Measurements from ENCODE around the gene STING1. TPM values are rescaled to one million over a fixed set of nuclear protein-coding genes. Genes with fewer than 3 reads are reported as not detected.
A peak's percentile ranks its signal among the peaks of the same experiment; 100 is the strongest.
"Not testable (repeated sequence)": the region's sequence is repeated elsewhere in the genome, so short reads cannot be mapped to it uniquely, and the experiment has no call there.

STING1 gene
- 10 to 100 TPM; 14.2 to 18.6 TPM for total RNA-seq
- 22.4 TPM for polyA plus RNA-seq (ENCODE audit: insufficient read depth, low read depth, low replicate concordance)
- long read RNA-seq, donor 1, transcript TMEM173-201 (8 exons, 1,771 nt) = major isoform, 5 of 5 reads
- long read RNA-seq, donor 1, partial matches to known transcripts = 0 of 5 reads
- long read RNA-seq, donor 1, other reads (novel, unspliced or antisense) = 0 of 5 reads
- long read RNA-seq, donor 2, partial matches to known transcripts = 0 of 1 reads
- long read RNA-seq, donor 2, other reads (novel, unspliced or antisense) = 0 of 1 reads

DNA sequence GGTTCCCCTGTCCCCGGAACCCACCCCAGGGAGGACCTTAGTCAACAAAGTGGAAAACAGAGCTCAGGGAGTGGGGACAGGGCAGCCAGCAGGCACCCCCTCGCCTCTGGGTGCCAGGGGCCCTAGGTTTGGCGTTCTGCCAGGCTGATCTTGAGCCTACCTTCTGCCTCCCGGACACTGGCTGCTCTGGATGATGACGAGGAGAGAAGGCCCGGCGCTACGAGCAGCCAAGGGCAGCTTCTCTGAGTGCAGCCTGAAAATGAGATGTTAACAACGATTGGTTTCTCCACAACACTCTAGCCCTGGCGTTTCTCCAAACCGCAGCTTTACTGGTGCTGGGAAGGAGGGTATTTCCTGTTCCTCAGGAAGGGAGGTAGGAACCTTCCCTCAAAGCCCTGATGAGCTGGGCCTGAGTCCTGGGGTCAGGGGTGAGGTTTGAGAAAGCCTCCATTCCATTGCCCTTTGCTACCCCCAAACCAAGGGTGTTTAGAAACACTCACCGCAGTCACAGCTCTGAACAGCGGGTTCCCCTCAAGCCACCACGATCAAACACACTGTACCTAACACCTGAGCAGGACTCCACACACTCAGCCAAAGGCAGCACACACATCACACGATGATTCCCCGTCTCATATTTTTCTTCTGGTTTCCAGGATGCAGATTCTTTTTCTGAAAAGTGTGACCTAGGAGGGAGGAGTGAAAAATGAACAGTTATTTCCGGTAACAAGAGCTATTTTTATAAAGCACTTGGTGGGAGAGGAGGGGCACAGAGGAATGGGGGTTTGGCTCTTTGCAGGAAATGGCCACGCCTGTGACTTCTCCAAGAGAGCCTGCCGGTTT lies at the start of gene STING1:
Gene STING1 (minus strand): TSS at position 709 of the 840 bp plus-strand sequence. CDS start 1,054 bp downstream, outside the sequence.
- Histone ChIP-seq H3K27me3 (no peaks in the 10 kb centered on the region), H3K9me3 (no peaks in the 10 kb centered on the region), H3K4me1 (peaks cover 13% of the 10 kb centered on the region), H3K27ac (peak within 1 kb of the TSS; percentile 85 to 93), H3K36me3 (ENCODE audit: low read depth, missing control alignments) (no peaks in the 10 kb centered on the region), H3K4me3 (peak within 1 kb of the TSS; percentile 42 to 57)
- WGBS, 2 donors = 29 to 36% methylated on average over 11 to 19 of the region's 19 CpGs
- peak; percentile 70 for DNase-seq
- TF ChIP-seq, protein P1, sequence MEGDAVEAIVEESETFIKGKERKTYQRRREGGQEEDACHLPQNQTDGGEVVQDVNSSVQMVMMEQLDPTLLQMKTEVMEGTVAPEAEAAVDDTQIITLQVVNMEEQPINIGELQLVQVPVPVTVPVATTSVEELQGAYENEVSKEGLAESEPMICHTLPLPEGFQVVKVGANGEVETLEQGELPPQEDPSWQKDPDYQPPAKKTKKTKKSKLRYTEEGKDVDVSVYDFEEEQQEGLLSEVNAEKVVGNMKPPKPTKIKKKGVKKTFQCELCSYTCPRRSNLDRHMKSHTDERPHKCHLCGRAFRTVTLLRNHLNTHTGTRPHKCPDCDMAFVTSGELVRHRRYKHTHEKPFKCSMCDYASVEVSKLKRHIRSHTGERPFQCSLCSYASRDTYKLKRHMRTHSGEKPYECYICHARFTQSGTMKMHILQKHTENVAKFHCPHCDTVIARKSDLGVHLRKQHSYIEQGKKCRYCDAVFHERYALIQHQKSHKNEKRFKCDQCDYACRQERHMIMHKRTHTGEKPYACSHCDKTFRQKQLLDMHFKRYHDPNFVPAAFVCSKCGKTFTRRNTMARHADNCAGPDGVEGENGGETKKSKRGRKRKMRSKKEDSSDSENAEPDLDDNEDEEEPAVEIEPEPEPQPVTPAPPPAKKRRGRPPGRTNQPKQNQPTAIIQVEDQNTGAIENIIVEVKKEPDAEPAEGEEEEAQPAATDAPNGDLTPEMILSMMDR (IDR thresholded peaks at IDR 0.05) = no peak
- TF ChIP-seq POLR2A (IDR thresholded peaks at IDR 0.05) = no peak
- intact Hi-C loops (cut with DNase I; ENCODE audit: low total_unique reads) = no loop called here

DNA sequence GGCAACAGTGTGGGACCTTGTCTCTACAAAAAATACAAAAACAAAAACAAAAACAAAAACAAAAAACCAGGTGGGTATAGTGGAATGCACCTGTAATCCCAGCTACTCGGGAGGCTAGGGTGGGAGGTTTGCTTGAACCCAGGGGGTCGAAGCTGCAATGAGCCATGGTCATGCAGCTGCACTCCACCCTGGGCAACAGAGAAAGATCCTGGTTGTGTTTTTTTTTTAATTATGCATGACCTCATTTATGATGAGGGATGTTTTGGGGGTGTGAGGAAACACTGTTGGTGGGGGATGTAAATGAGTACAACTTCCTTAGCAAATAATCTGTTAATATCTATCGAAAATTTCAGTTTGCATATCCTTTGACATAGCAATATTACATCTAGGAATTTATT lies 49.2 kb upstream of the STING1 start:
- WGBS, 2 donors = 91 to 94% methylated on average over 3 of the region's 3 CpGs
- DNase-seq = no peak
- no peak for TF ChIP-seq POLR2A (IDR thresholded peaks at IDR 0.05)
- TF ChIP-seq, protein P1 (IDR thresholded peaks at IDR 0.05) = no peak

DNA sequence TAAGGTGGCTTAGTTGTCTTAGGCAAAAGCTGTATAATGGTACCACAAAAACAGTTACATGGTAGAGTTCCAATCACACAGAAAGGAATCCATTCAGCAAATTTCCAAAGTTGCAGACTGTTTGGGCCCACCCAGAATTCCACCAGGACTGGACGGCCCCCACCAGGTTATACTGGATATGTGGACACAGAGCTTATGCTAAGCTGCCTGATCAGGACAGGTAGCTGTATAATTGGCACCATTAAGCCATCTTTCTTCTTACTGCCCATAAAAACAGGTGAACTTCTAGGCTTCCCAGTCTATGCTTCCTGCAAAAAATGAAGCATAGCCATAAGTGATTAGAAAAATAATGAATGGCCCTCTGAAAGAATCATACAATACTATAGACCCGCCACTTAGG lies 47.5 kb upstream of the STING1 start:
- H3K36me3 ChIP-seq (ENCODE audit: low read depth, missing control alignments); H3K4me3 ChIP-seq; intact Hi-C loops (cut with DNase I; ENCODE audit: low total_unique reads); H3K27ac ChIP-seq; H3K4me1 ChIP-seq; H3K27me3 ChIP-seq; DNase-seq; H3K9me3 ChIP-seq: not testable (repeated sequence)
- WGBS, 2 donors = 88 to 95% methylated on average over 2 of the region's 2 CpGs

More for the DNA sequence above, 49.2 kb upstream of the STING1 start:
- Histone ChIP-seq H3K36me3 (ENCODE audit: low read depth, missing control alignments) (no peaks in the 10 kb centered on the region), H3K9me3 (no peaks in the 10 kb centered on the region), H3K27ac (no peak overlapping the region), H3K27me3 (no peaks in the 10 kb centered on the region), H3K4me3 (no peak overlapping the region), H3K4me1 (no peaks in the 10 kb centered on the region)
- intact Hi-C loops (cut with DNase I; ENCODE audit: low total_unique reads) = no loop called here

DNA sequence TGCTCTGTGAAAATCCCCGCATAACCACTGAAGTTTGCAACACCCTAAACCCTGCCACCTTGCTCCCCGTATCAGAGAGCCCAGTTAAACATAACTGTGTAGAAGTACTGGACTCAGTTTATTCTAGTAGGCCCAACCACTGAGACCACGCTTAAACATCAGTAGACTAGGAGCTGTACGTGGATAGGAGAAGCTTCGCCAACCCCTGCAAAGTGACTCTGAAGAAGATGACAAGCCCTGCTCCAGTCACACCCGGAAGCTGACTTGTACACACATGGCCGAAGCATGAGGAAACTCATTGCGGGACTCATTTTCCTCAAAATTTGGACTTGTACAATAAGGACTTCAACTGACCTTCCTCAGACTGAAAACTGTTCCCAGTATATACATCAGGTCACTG lies 46.1 kb upstream of the STING1 start:
- H3K9me3 ChIP-seq; intact Hi-C loops (cut with DNase I; ENCODE audit: low total_unique reads); H3K4me3 ChIP-seq; DNase-seq; H3K27me3 ChIP-seq; H3K36me3 ChIP-seq (ENCODE audit: low read depth, missing control alignments); H3K4me1 ChIP-seq; H3K27ac ChIP-seq: not testable (repeated sequence)
- WGBS, 2 donors = 97% methylated on average over 5 to 8 of the region's 8 CpGs

DNA sequence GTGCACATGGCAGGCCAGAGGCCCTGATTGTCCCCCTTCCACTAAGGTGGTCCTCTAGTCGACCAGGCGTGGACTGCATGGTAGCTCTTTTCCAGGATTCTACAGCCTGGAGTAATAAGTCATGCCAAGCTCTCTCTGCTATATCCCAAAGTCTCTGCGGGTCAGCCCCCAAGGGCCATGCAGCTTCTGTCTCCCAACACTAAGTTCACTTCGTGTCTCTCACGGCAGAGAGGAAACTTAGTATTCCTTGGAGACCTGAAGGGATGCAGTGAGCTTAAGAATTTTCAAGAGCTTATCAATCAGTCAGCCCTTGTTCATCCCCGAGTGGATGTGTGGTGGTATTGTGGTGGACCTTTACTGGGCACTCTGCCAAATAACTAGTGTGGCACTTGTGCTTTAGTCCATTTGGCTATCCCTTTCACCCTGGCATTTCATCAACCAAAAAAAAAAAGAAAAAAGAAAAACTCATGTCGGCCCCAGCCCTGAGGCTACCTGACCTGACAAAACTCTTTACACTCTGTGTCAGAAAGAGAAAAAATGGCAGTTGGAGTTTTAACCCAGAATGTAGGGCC lies 45.4 kb upstream of the STING1 start:
- H3K9me3 ChIP-seq; H3K4me1 ChIP-seq; H3K27ac ChIP-seq; DNase-seq; H3K4me3 ChIP-seq; H3K27me3 ChIP-seq; intact Hi-C loops (cut with DNase I; ENCODE audit: low total_unique reads); H3K36me3 ChIP-seq (ENCODE audit: low read depth, missing control alignments): not testable (repeated sequence)
- WGBS, 2 donors = 59 to 78% methylated on average over 7 of the region's 7 CpGs

DNA sequence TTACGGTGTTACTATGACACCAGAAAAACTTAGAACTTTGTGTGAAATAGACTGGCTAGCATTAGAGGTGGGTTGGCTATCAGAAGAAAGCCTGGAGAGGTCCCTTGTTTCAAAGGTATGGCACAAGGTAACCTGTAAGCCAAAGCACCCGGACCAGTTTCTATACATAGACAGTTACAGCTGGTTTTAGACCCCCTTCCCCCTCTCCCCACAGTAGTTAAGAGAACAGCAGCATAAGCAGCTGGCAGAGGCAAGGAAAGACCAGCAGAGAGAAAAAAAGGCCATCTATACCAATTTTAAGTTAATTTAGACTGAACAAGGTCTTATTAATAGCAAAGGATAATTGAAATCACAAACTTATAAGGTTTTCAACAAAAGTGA lies 44.5 kb upstream of the STING1 start:
- 70 to 83% methylated on average over 2 of the region's 2 CpGs for WGBS, 2 donors

DNA sequence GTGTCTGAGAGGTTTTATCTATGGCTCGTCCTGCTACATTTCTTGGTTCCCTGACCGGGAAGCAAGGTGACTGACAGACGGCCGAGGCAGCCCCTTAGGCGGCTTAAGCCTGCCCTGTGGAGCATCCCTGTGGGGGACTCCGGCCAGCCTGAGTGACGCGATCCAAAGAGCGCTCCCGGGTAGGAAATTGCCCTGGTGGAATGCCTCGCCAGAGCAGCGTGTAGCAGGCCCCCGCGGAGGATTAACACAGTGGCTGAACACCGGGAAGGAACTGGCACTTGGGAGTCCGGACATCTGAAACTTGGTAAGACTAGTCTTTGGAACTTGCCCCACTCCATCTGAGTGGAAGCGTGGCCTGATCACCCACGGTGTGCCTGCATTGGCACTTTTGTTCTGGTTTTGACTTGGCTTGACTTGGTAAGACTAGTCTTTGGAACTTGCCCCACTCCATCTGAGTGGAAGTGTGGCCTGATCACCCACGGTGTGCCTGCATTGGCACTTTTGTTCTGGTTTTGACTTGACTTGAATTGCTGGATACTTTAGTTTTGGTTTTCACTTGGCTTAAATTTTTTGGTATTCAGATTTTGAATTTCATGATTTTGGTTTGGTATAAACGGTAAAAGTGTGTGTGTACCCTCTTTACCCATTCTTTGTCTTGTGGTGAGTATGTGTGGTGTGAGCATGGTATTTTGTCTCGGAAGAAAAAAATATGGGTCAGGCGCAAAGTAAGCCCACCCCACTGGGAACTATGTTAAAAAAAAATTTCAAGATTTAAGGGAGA lies 43.9 kb upstream of the STING1 start:
- H3K4me1 ChIP-seq; H3K4me3 ChIP-seq; H3K27me3 ChIP-seq; H3K36me3 ChIP-seq (ENCODE audit: low read depth, missing control alignments); DNase-seq; intact Hi-C loops (cut with DNase I; ENCODE audit: low total_unique reads); H3K27ac ChIP-seq; H3K9me3 ChIP-seq: not testable (repeated sequence)
- 92% methylated on average over 22 of the region's 22 CpGs for WGBS, 2 donors

More for the DNA sequence above, 44.5 kb upstream of the STING1 start:
- H3K9me3 ChIP-seq; H3K27me3 ChIP-seq; DNase-seq; intact Hi-C loops (cut with DNase I; ENCODE audit: low total_unique reads); H3K4me1 ChIP-seq; H3K36me3 ChIP-seq (ENCODE audit: low read depth, missing control alignments); H3K4me3 ChIP-seq; H3K27ac ChIP-seq: not testable (repeated sequence)

DNA sequence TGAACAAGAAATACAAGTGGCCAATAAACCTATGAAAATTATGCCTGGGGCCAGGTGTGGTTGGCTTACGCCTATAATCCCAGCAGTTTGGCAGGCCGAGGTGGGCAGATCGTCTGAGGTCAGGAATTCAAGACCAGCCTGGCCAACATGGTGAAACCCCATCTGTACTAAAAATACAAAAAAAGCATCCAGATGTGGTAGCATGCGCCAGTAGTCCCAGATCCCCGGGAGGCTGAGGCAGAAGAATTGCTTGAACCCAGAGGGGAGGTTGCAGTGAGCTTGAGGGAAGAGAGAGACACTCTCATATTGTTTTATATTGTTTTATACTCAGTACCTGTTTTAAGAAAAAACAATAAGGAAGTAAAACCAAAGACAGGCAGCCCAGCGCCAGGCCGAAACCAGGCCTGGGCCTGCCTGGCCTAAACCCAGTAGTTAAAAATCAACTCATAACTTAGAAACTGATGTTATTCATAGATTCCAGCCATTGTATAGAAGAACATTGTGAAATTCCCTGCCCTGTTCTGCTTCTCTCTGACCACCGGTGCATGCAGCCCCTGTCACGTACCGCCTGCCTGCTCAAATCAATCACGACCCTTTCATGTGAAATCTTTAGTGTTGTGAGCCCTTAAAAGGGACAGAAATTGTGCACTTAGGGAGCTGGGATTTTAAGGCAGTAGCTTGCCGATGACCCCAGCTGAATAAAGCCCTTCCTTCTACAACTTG lies 43.2 kb upstream of the STING1 start:
- intact Hi-C loops (cut with DNase I; ENCODE audit: low total_unique reads); DNase-seq; H3K36me3 ChIP-seq (ENCODE audit: low read depth, missing control alignments); H3K4me1 ChIP-seq; H3K9me3 ChIP-seq; H3K27me3 ChIP-seq; H3K4me3 ChIP-seq; H3K27ac ChIP-seq: not testable (repeated sequence)
- WGBS, 2 donors = 90 to 95% methylated on average over 12 of the region's 12 CpGs

Measured in testis (tissue), 5 donors.